ENCODE measurements around the gene PHACTR1. TPM values are rescaled to one million over a fixed set of nuclear protein-coding genes. Genes with fewer than 3 reads are reported as not detected.

PHACTR1 gene
- total and polyA plus RNA-seq, 2 of the 4 experiments (the other 2 are of a cell fraction), result not detected

DNA sequence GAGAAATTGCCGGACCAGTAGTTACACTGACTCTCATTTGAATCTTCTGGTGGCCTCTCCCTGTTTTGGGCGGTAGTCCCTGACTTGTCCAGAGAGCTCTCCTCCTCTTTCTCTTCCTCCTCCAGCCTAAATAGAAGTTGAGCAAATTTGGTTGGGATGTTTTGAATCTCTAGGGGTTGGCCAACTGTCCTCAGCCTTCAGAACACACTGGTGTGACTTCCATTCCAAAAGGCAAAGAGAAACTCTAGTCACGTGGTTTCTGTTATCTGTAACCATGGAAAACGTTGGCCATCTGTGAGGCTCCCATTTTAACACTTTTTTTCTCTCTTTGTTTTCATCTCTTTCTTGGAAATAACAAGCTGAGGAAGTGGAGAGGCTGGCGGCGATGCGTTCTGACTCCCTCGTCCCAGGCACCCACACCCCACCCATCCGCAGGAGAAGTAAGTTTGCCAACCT, 336.5 kb downstream of the PHACTR1 start:
- dilution Hi-C loops (cut with HindIII; ENCODE audit: low sequenced_read_pairs, unreplicated experiment), result no loop called here

More for the DNA sequence above, 336.5 kb downstream of the PHACTR1 start:
- Histone ChIP-seq H2BK15ac (ENCODE audit: low read depth, low read length) (no peak overlapping the region), H2AK5ac (ENCODE audit: low read depth, low read length) (no peak overlapping the region), H3K4me2 (ENCODE audit: low read depth, low read length) (no peak overlapping the region), H2AK9ac (replicated peaks; ENCODE audit: low read depth, low read length, poor library complexity) (no peak overlapping the region), H3K23ac (ENCODE audit: low read depth, low read length) (no peak overlapping the region), H3K14ac (replicated peaks; ENCODE audit: low read depth, low read length) (no peak overlapping the region), H4K5ac (ENCODE audit: low read depth, low read length) (no peak overlapping the region), H2BK5ac (ENCODE audit: low read depth, low read length, poor library complexity, severe bottlenecking) (no peak overlapping the region), H3K9me1 (ENCODE audit: insufficient read depth, low read length) (no peaks in the 10 kb centered on the region), H3K36me3 (ENCODE audit: control insufficient read depth, insufficient read depth, low read length) (no peaks in the 10 kb centered on the region), H3K9ac (ENCODE audit: low read depth, low read length) (no peak overlapping the region), H3K27ac (ENCODE audit: insufficient read depth, low read length) (no peak overlapping the region), H3K56ac (ENCODE audit: extremely low read depth, insufficient read depth, low read length) (no peak overlapping the region), H2AFZ (replicated peaks; ENCODE audit: low read length, poor library complexity) (no peak overlapping the region), H4K20me1 (ENCODE audit: insufficient read depth, low read length) (no peaks in the 10 kb centered on the region), H3K9me3 (ENCODE audit: control insufficient read depth, insufficient read depth, low read length) (peaks cover 3% of the 10 kb centered on the region; the same call in 1 of the 2 replicates), H3K4me3 (ENCODE audit: insufficient read depth, low read depth, low read length) (no peak overlapping the region), H4K91ac (ENCODE audit: insufficient read depth, low read depth, low read length) (no peak overlapping the region), H3K4ac (ENCODE audit: low read depth, low read length) (no peak overlapping the region), H3K18ac (ENCODE audit: low read depth, low read length) (no peak overlapping the region), H3K27me3 (ENCODE audit: control insufficient read depth, insufficient read depth, low read length) (no peaks in the 10 kb centered on the region), H2BK120ac (ENCODE audit: low read depth, low read length) (no peak overlapping the region), H2BK20ac (ENCODE audit: low read depth, low read length) (no peak overlapping the region), H3K4me1 (ENCODE audit: control insufficient read depth, insufficient read depth, low read length) (no peaks in the 10 kb centered on the region), H4K8ac (ENCODE audit: low read depth in 2 of 2, low read length in 2 of 2) (no peak overlapping the region), H3K79me1 (ENCODE audit: low read depth in 1 of 2, low read length in 2 of 2) (no peaks in the 10 kb centered on the region)
- no CpG with 5 or more reads among the region's 9 CpGs for WGBS, 2 experiments (ENCODE audit: extremely low coverage in 2 of 2, insufficient read length in 1 of 2)
- DNase-seq (no peak), ATAC-seq (ENCODE audit: low read depth) (no peak)
- BruUV-seq (replicated peaks), result no TSS peak
- TF ChIP-seq, protein P1, sequence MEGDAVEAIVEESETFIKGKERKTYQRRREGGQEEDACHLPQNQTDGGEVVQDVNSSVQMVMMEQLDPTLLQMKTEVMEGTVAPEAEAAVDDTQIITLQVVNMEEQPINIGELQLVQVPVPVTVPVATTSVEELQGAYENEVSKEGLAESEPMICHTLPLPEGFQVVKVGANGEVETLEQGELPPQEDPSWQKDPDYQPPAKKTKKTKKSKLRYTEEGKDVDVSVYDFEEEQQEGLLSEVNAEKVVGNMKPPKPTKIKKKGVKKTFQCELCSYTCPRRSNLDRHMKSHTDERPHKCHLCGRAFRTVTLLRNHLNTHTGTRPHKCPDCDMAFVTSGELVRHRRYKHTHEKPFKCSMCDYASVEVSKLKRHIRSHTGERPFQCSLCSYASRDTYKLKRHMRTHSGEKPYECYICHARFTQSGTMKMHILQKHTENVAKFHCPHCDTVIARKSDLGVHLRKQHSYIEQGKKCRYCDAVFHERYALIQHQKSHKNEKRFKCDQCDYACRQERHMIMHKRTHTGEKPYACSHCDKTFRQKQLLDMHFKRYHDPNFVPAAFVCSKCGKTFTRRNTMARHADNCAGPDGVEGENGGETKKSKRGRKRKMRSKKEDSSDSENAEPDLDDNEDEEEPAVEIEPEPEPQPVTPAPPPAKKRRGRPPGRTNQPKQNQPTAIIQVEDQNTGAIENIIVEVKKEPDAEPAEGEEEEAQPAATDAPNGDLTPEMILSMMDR (conservative IDR thresholded peaks at IDR 0.05; ENCODE audit: low read depth, low read length), result no peak
- TF ChIP-seq CHD1 (IDR thresholded peaks at IDR 0.05; ENCODE audit: low read depth, low read length) (no peak), RAD21 (IDR thresholded peaks at IDR 0.05; ENCODE audit: low read length) (no peak), CEBPB (IDR thresholded peaks at IDR 0.05; ENCODE audit: low read depth, low read length) (no peak), SMC3 (IDR thresholded peaks at IDR 0.05; ENCODE audit: low read depth, low read length) (no peak), FOS (IDR thresholded peaks at IDR 0.05; ENCODE audit: low read depth, low read length) (no peak), RFX5 (IDR thresholded peaks at IDR 0.05; ENCODE audit: low read depth, low read length) (no peak)
- TF ChIP-seq, protein P2, sequence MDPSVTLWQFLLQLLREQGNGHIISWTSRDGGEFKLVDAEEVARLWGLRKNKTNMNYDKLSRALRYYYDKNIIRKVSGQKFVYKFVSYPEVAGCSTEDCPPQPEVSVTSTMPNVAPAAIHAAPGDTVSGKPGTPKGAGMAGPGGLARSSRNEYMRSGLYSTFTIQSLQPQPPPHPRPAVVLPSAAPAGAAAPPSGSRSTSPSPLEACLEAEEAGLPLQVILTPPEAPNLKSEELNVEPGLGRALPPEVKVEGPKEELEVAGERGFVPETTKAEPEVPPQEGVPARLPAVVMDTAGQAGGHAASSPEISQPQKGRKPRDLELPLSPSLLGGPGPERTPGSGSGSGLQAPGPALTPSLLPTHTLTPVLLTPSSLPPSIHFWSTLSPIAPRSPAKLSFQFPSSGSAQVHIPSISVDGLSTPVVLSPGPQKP (IDR thresholded peaks at IDR 0.05; ENCODE audit: borderline replicate concordance, low read depth, low read length), result no peak
- TF ChIP-seq, protein P3, sequence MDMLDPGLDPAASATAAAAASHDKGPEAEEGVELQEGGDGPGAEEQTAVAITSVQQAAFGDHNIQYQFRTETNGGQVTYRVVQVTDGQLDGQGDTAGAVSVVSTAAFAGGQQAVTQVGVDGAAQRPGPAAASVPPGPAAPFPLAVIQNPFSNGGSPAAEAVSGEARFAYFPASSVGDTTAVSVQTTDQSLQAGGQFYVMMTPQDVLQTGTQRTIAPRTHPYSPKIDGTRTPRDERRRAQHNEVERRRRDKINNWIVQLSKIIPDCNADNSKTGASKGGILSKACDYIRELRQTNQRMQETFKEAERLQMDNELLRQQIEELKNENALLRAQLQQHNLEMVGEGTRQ (IDR thresholded peaks at IDR 0.05; ENCODE audit: low read depth, low read length), result no peak
- ChIA-PET CTCF (no interaction called here), POLR2A (ENCODE audit: unreplicated experiment) (no interaction called here)
- in situ Hi-C loops (cut with MboI; ENCODE audit: low sequenced_read_pairs) (no loop called here), intact Hi-C loops (cut with micrococcal nuclease) (no loop called here)
